ENCODE measurements around the gene GDF10. TPM values are rescaled to one million over a fixed set of nuclear protein-coding genes. Genes with fewer than 3 reads are reported as not detected.

The GDF10 gene
- polyA plus RNA-seq, 1 donor (not counting 4 experiments of a cell fraction or from before 2014, with no cell fraction given), result not detected

DNA sequence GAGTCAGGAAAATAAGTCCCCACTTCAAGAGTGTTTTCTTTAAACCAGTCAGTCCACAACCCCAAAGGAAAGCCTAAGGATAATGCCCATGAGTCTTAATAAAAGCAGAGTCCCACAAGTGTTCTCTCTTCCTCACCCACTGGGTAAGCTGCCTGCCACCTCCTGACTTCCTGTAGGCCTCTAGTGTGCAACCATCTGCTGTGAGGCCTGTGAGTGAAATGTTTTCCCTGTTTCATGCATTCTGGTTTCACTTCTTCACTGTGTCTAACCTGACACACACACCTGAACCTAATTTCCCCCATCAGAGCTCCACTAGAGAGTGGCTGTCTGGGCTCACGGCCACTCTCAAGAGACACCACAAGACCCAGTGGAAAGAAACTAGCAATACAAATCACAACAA lies 38.9 kb upstream of the GDF10 start:
- Histone ChIP-seq H3K9ac (ENCODE audit: control insufficient read depth, extremely low read depth, insufficient read depth, low read length) (no peak overlapping the region), H3K4me3 (ENCODE audit: control insufficient read depth in 2 of 3, extremely low read depth in 1 of 3, insufficient read depth in 2 of 3, low read depth in 1 of 3, low read length in 3 of 3) (no peak overlapping the region), H2AFZ (ENCODE audit: control insufficient read depth, low read length) (no peak overlapping the region), H4K20me1 (ENCODE audit: control insufficient read depth, extremely low read depth, insufficient read depth, low read length) (no peaks in the 10 kb centered on the region), H3K9me3 (ENCODE audit: control insufficient read depth, low read depth, low read length) (no peaks in the 10 kb centered on the region), H3K36me3 (ENCODE audit: control insufficient read depth in 2 of 2, extremely low read depth in 1 of 2, insufficient read depth in 2 of 2, low read length in 2 of 2) (no peaks in the 10 kb centered on the region), H3K9me1 (ENCODE audit: control insufficient read depth, extremely low read depth, insufficient read depth, low read length) (no peaks in the 10 kb centered on the region), H3K79me2 (ENCODE audit: control insufficient read depth, insufficient read depth, low read length) (no peaks in the 10 kb centered on the region), H3K4me2 (ENCODE audit: control insufficient read depth, extremely low read depth, insufficient read depth, low read depth, low read length) (no peak overlapping the region), H3K27ac (ENCODE audit: control insufficient read depth, insufficient read depth, low read length) (no peak overlapping the region), H3K4me1 (ENCODE audit: control insufficient read depth, extremely low read depth, insufficient read depth, low read length) (no peaks in the 10 kb centered on the region), H3K27me3 (ENCODE audit: control insufficient read depth, extremely low read depth, insufficient read depth, low read length) (peaks cover 13% of the 10 kb centered on the region)
- TF ChIP-seq, protein P1, sequence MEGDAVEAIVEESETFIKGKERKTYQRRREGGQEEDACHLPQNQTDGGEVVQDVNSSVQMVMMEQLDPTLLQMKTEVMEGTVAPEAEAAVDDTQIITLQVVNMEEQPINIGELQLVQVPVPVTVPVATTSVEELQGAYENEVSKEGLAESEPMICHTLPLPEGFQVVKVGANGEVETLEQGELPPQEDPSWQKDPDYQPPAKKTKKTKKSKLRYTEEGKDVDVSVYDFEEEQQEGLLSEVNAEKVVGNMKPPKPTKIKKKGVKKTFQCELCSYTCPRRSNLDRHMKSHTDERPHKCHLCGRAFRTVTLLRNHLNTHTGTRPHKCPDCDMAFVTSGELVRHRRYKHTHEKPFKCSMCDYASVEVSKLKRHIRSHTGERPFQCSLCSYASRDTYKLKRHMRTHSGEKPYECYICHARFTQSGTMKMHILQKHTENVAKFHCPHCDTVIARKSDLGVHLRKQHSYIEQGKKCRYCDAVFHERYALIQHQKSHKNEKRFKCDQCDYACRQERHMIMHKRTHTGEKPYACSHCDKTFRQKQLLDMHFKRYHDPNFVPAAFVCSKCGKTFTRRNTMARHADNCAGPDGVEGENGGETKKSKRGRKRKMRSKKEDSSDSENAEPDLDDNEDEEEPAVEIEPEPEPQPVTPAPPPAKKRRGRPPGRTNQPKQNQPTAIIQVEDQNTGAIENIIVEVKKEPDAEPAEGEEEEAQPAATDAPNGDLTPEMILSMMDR (optimal IDR thresholded peaks at IDR 0.05 in 1 of 3, IDR thresholded peaks at IDR 0.05 in 1 of 3, conservative IDR thresholded peaks at IDR 0.05 in 1 of 3; ENCODE audit: extremely low read depth in 1 of 3, insufficient read depth in 2 of 3, low read length in 3 of 3), result no peak
- TF ChIP-seq EZH2 (IDR thresholded peaks at IDR 0.05; ENCODE audit: low read length), result no peak
- FAIRE-seq, result no peak
- no peak for DNase-seq (ENCODE audit: low read depth, low spot score)
- dilution Hi-C loops (cut with MboI; ENCODE audit: extremely low pct_ligation_motif_present, low sequenced_read_pairs), result no loop called here

- no peaks in the 10 kb centered on the region for H3K79me2 ChIP-seq (ENCODE audit: control insufficient read depth, insufficient read depth, low read length)
- peaks cover 13% of the 10 kb centered on the region for H3K27me3 ChIP-seq (ENCODE audit: control insufficient read depth, extremely low read depth, insufficient read depth, low read length)
- H3K4me3 ChIP-seq (ENCODE audit: control insufficient read depth in 2 of 3, extremely low read depth in 1 of 3, insufficient read depth in 2 of 3, low read depth in 1 of 3, low read length in 3 of 3), result no peak overlapping the region
- dilution Hi-C loops (cut with MboI; ENCODE audit: extremely low pct_ligation_motif_present, low sequenced_read_pairs), result no loop called here
- H3K9me3 ChIP-seq (ENCODE audit: control insufficient read depth, low read depth, low read length), result no peaks in the 10 kb centered on the region
- H3K36me3 ChIP-seq (ENCODE audit: control insufficient read depth in 2 of 2, extremely low read depth in 1 of 2, insufficient read depth in 2 of 2, low read length in 2 of 2), result no peaks in the 10 kb centered on the region
- no peak overlapping the region for H2AFZ ChIP-seq (ENCODE audit: control insufficient read depth, low read length)
- TF ChIP-seq EZH2 (IDR thresholded peaks at IDR 0.05; ENCODE audit: low read length), result no peak
- TF ChIP-seq, protein P1 (optimal IDR thresholded peaks at IDR 0.05 in 1 of 3, IDR thresholded peaks at IDR 0.05 in 1 of 3, conservative IDR thresholded peaks at IDR 0.05 in 1 of 3; ENCODE audit: extremely low read depth in 1 of 3, insufficient read depth in 2 of 3, low read length in 3 of 3), result no peak
- H3K9ac ChIP-seq (ENCODE audit: control insufficient read depth, extremely low read depth, insufficient read depth, low read length), result no peak overlapping the region
- H3K4me1 ChIP-seq (ENCODE audit: control insufficient read depth, extremely low read depth, insufficient read depth, low read length), result no peaks in the 10 kb centered on the region
- no peaks in the 10 kb centered on the region for H3K9me1 ChIP-seq (ENCODE audit: control insufficient read depth, extremely low read depth, insufficient read depth, low read length)
- DNase-seq (ENCODE audit: low read depth, low spot score) (no peak), FAIRE-seq (no peak)
- no peaks in the 10 kb centered on the region for H4K20me1 ChIP-seq (ENCODE audit: control insufficient read depth, extremely low read depth, insufficient read depth, low read length)
- H3K27ac ChIP-seq (ENCODE audit: control insufficient read depth, insufficient read depth, low read length), result no peak overlapping the region
- H3K4me2 ChIP-seq (ENCODE audit: control insufficient read depth, extremely low read depth, insufficient read depth, low read depth, low read length), result no peak overlapping the region
These were observed 38.4 kb upstream of the GDF10 start for GRCh38 chr10:47261556-47261955.

Measured in keratinocyte (primary cell).